T-helper 17 cell (primary cell): Measurements from ENCODE around the gene XXYLT1. TPM values are rescaled to one million over a fixed set of nuclear protein-coding genes. Genes with fewer than 3 reads are reported as not detected.
A peak's percentile ranks its signal among the peaks of the same experiment; 100 is the strongest.

ENCODE experiments used
- ATAC-seq: fragments of 150-1000 bp; cut with Tn5 transposase; 2 replicates; pipeline ENCODE4 v1.10.0; 2021; ENCODE audit warnings: mild to moderate bottlenecking, moderate library complexity
- DNase-seq, 3 donors: peaks; one replicate each; pipeline versions ENCODE4 v3.0.0 to v3.0.0-alpha.2; 2020 to 2021
- H3K9me3 ChIP-seq: one replicate; pipeline ENCODE4 v1.7.0; 2013; ENCODE audit warnings: low read length, mild to moderate bottlenecking; ENCODE audit not compliant: control insufficient read depth, poor library complexity, severe bottlenecking
- H3K27ac Mint-ChIP-seq: one replicate; pipeline ENCODE4 v1.8.0; 2022; ENCODE audit warnings: mild to moderate bottlenecking, moderate library complexity, mixed read lengths
- H3K27me3 Mint-ChIP-seq: one replicate; pipeline ENCODE4 v1.8.0; 2022; ENCODE audit warnings: mixed read lengths
- H3K36me3 Mint-ChIP-seq: one replicate; pipeline ENCODE4 v1.8.0; 2022; ENCODE audit warnings: low read depth, mixed read lengths
- H3K4me1 Mint-ChIP-seq: one replicate; pipeline ENCODE4 v1.8.0; 2022; ENCODE audit warnings: mild to moderate bottlenecking, mixed read lengths
- H3K4me3 Mint-ChIP-seq: one replicate; pipeline ENCODE4 v1.8.0; 2022; ENCODE audit warnings: mild to moderate bottlenecking, moderate library complexity, mixed read lengths
- total RNA-seq, 4 donors: library from RNA in 2 of 4; stranded (reverse) in 2 of 4; gene quantifications; one replicate each; pipeline ENCODE4 v1.2.3 and lab custom pipeline; 2022 to 2026

Gene XXYLT1
- total RNA-seq, 2 donors from 2014 or later, result 7.6 to 7.7 TPM

GRCh38 chr3:195261925-195262324 is 9.0 kb downstream of the XXYLT1 start:
- Mint-ChIP-seq H3K4me3 (no peak overlapping the region), H3K27ac (no peak overlapping the region), H3K4me1 (peaks cover 12% of the 10 kb centered on the region), H3K36me3 (peaks cover 3% of the 10 kb centered on the region), H3K27me3 (no peaks in the 10 kb centered on the region)
- no peak for ATAC-seq
- H3K9me3 ChIP-seq, result no peaks in the 10 kb centered on the region
- no peak for DNase-seq

- Mint-ChIP-seq H3K4me1 (peaks cover 12% of the 10 kb centered on the region), H3K27ac (peak overlapping the region; percentile 39), H3K4me3 (peak overlapping the region; percentile 87), H3K36me3 (peaks cover 3% of the 10 kb centered on the region), H3K27me3 (no peaks in the 10 kb centered on the region)
- H3K9me3 ChIP-seq, result no peaks in the 10 kb centered on the region
- DNase-seq, result peak in 1 of 3 donors; percentile 17
- peak; percentile 3 for ATAC-seq
These were observed 10.6 kb downstream of the XXYLT1 start for GRCh38 chr3:195260280-195260905.

- peaks cover 13% of the 10 kb centered on the region for H3K4me1 Mint-ChIP-seq
- H3K9me3 ChIP-seq, result no peaks in the 10 kb centered on the region
- H3K36me3 Mint-ChIP-seq, result no peaks in the 10 kb centered on the region
- no peaks in the 10 kb centered on the region for H3K27me3 Mint-ChIP-seq
- ATAC-seq, result peak; percentile 88
- H3K4me3 Mint-ChIP-seq, result peak overlapping the region; percentile 87
- peak; percentile 87 to 89 (median 88) for DNase-seq
- H3K27ac Mint-ChIP-seq, result peak overlapping the region; percentile 11
These were observed 11.3 kb downstream of the XXYLT1 start for GRCh38 chr3:195259475-195260279.

GRCh38 chr3:195259154-195259474 is 11.8 kb downstream of the XXYLT1 start:
- Mint-ChIP-seq H3K27me3 (no peaks in the 10 kb centered on the region), H3K4me1 (peaks cover 9% of the 10 kb centered on the region), H3K36me3 (no peaks in the 10 kb centered on the region), H3K27ac (peak overlapping the region; percentile 88), H3K4me3 (peak overlapping the region; percentile 52)
- no peak for ATAC-seq
- no peaks in the 10 kb centered on the region for H3K9me3 ChIP-seq
- no peak for DNase-seq

GRCh38 chr3:195258449-195259153 is 12.4 kb downstream of the XXYLT1 start:
- peak overlapping the region; percentile 88 for H3K27ac Mint-ChIP-seq
- DNase-seq (no peak), ATAC-seq (no peak)
- no peaks in the 10 kb centered on the region for H3K27me3 Mint-ChIP-seq
- H3K4me1 Mint-ChIP-seq, result peaks cover 9% of the 10 kb centered on the region
- H3K36me3 Mint-ChIP-seq, result no peaks in the 10 kb centered on the region
- H3K4me3 Mint-ChIP-seq, result peak overlapping the region; percentile 69
- H3K9me3 ChIP-seq, result no peaks in the 10 kb centered on the region

- H3K36me3 Mint-ChIP-seq, result no peaks in the 10 kb centered on the region
- H3K27ac Mint-ChIP-seq, result peak overlapping the region; percentile 88
- H3K27me3 Mint-ChIP-seq, result no peaks in the 10 kb centered on the region
- H3K9me3 ChIP-seq, result no peaks in the 10 kb centered on the region
- H3K4me1 Mint-ChIP-seq, result peaks cover 9% of the 10 kb centered on the region
- DNase-seq (no peak), ATAC-seq (no peak)
- no peak overlapping the region for H3K4me3 Mint-ChIP-seq
These were observed 13.2 kb downstream of the XXYLT1 start for GRCh38 chr3:195257454-195258448.

- Mint-ChIP-seq H3K27me3 (no peaks in the 10 kb centered on the region), H3K27ac (peak overlapping the region; percentile 88), H3K4me3 (no peak overlapping the region), H3K36me3 (no peaks in the 10 kb centered on the region), H3K4me1 (peaks cover 14% of the 10 kb centered on the region)
- no peak for DNase-seq
- ATAC-seq, result no peak
- H3K9me3 ChIP-seq, result no peaks in the 10 kb centered on the region
These were observed 14.1 kb downstream of the XXYLT1 start for GRCh38 chr3:195256639-195257453.

GRCh38 chr3:195255571-195256501 is 15.1 kb downstream of the XXYLT1 start:
- H3K36me3 Mint-ChIP-seq, result no peaks in the 10 kb centered on the region
- ATAC-seq (no peak), DNase-seq (no peak)
- no peaks in the 10 kb centered on the region for H3K9me3 ChIP-seq
- H3K27me3 Mint-ChIP-seq, result no peaks in the 10 kb centered on the region
- H3K4me1 Mint-ChIP-seq, result peaks cover 14% of the 10 kb centered on the region
- H3K27ac Mint-ChIP-seq, result peak overlapping the region; percentile 11
- H3K4me3 Mint-ChIP-seq, result no peak overlapping the region

GRCh38 chr3:195255176-195255500 is 15.8 kb downstream of the XXYLT1 start:
- DNase-seq (no peak), ATAC-seq (no peak)
- Mint-ChIP-seq H3K4me3 (peak overlapping the region; percentile 56), H3K27me3 (no peaks in the 10 kb centered on the region), H3K27ac (peak overlapping the region; percentile 62), H3K36me3 (no peaks in the 10 kb centered on the region), H3K4me1 (peaks cover 15% of the 10 kb centered on the region)
- no peaks in the 10 kb centered on the region for H3K9me3 ChIP-seq

- H3K9me3 ChIP-seq, result no peaks in the 10 kb centered on the region
- ATAC-seq (no peak), DNase-seq (no peak)
- peak overlapping the region; percentile 62 for H3K27ac Mint-ChIP-seq
- peaks cover 15% of the 10 kb centered on the region for H3K4me1 Mint-ChIP-seq
- no peaks in the 10 kb centered on the region for H3K36me3 Mint-ChIP-seq
- H3K4me3 Mint-ChIP-seq, result peak overlapping the region; percentile 56
- H3K27me3 Mint-ChIP-seq, result no peaks in the 10 kb centered on the region
These were observed 16.3 kb downstream of the XXYLT1 start for GRCh38 chr3:195254454-195255175.

GRCh38 chr3:195253923-195254432 is 17.0 kb downstream of the XXYLT1 start:
- no peak for DNase-seq
- Mint-ChIP-seq H3K36me3 (no peaks in the 10 kb centered on the region), H3K4me3 (no peak overlapping the region), H3K4me1 (peaks cover 15% of the 10 kb centered on the region), H3K27ac (no peak overlapping the region), H3K27me3 (no peaks in the 10 kb centered on the region)
- no peak for ATAC-seq
- no peaks in the 10 kb centered on the region for H3K9me3 ChIP-seq
